GM19025 (cell line): ENCODE measurements around the gene LCK.
"Not testable (repeated sequence)": the region's sequence is repeated elsewhere in the genome, so short reads cannot be mapped to it uniquely, and the experiment has no call there.

Experiments used
- ATAC-seq: cut with Tn5 transposase; IDR thresholded peaks from one replicate; pipeline ENCODE4 v1.9.1; 2021; ENCODE audit warnings: mild to moderate bottlenecking, low read depth, moderate library complexity; ENCODE audit not compliant: unreplicated experiment

The LCK gene

GRCh38 chr1:32239337-32239736 lies 11.7 kb upstream of the LCK start:
- ATAC-seq, result no peak

- no peak for ATAC-seq
These were observed 11.3 kb upstream of the LCK start for GRCh38 chr1:32239790-32240139.

DNA sequence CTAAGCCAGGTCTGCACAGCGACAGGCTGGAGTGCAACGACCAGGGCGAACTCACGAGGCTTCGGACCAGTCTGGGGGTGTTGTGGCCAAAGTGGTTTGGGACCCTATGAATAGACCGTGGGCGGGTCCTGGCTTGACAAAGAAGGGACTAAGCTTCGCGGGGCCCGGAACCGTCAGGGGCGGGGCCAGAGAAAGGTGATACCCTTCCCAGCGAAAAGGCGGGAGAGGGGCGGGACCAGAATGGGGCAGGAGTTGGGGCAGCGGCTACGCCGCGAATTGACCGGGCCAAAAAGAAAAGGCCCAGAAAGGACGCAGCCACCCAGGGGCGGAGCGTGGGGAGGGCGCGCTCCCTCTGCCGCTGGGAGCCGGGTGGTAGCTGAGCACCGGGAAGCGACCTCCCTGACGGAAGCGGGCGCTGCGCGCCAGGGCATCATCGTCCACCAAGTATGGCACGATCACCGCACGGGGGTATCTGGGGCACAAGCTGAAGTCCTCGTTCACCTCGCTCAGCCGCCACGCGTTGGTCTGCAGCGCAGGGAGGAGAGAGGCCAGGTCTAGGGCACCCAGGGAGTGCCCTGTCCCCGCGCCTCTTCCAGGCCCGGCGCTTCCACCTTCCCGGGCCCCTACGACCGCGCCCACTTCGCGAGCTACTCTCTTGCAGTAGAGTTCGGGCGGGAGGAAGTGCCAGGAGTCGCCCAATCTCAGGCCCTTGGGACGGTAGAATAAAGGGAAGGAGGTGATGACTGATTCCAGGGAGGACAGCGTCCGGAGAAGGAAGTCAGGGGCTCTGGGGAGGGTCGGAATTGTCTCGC lies 10.7 kb upstream of the LCK start:
- ATAC-seq, result no peak

GRCh38 chr1:32241001-32241763 lies 9.9 kb upstream of the LCK start:
- ATAC-seq, result no peak

DNA sequence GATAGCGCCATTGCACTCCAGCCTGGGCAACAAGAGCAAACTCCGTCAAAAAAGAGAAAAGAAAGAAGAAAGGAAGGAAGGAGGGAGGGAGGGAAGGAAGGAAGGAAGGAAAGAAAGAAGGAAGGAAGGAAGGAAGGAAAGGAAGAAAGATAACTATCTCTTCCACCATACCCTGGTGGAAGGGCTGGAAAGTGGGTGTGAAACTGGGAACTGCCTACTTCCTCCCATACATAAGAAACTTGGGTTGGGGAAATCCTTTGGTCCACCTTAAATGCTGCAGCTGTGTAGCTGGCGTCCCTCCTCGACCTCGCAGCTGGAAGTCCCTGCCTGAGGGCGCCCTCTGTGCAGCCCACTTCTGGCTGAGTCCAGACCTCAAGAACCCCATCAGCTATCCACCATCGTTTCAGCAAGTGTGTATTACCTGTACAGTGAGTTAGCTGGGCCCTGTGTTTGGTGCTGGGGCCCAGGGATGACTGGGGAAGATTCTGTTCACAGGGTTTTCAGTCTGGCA lies 8.7 kb upstream of the LCK start:
- ATAC-seq, result no peak

GRCh38 chr1:32246888-32247273 lies 4.2 kb upstream of the LCK start, which contains the start of gene FAM167B:
TSS of gene FAM167B (plus strand) at chr1:32247222. CDS start at chr1:32247422, 200 bp downstream.
- no peak for ATAC-seq

DNA sequence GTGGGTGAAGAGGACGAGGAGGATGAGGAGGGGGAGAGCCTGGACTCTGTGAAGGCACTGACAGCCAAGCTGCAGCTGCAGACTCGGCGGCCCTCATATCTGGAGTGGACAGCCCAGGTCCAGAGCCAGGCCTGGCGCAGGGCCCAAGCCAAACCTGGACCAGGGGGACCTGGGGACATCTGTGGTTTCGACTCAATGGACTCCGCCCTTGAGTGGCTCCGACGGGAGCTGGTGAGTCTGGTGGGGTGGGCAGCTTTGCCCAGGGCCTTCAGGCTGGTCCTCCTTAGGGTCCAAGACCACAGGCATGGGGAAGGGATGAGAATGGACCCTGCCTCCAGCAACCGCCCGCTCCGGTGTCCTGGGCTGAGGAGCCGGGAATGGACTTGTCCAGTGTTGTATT lies 3.6 kb upstream of the LCK start:
- ATAC-seq, result no peak

DNA sequence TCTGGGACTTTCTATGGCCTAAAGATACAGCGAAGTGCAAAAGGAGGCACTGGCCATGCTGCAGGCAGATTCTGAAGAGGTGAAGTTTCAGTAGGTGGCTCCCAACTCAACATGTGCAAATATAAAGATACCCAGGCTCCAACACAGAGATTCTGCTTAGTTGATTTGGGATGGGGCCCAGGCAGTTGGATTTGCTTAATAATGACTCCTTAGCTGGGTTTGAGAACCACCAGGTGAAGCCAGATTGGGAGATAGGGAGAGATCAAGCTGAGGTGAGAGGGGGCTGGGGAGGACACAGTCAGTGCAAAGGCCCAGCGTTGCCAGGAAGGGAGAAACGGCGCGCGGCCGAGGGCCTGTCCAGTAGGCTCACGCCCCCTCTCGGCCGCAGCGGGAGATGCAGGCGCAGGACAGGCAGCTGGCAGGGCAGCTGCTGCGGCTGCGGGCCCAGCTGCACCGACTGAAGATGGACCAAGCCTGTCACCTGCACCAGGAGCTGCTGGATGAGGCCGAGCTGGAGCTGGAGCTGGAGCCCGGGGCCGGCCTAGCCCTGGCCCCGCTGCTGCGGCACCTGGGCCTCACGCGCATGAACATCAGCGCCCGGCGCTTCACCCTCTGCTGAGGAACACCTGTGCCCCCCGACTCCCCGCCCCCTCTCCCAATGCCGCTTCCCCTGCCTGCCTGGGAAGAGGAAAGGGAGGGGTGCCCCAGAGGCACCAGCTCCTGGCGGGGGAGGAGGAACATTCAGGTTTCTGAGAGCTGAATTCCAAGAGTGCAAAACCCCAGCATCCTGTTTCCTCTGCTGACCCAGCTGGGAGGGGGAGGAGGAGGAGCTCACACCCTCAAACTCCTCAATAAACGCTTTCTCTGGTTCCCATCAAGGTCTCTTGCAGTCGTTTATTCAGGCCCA lies 2.8 kb upstream of the LCK start:
- ATAC-seq, result peak; percentile 41

- peak; percentile 44 for ATAC-seq
These were observed 1.1 kb upstream of the LCK start for GRCh38 chr1:32249831-32250525.

- ATAC-seq, result no peak
These were observed 4.3 kb downstream of the LCK start for GRCh38 chr1:32255072-32256071.

DNA sequence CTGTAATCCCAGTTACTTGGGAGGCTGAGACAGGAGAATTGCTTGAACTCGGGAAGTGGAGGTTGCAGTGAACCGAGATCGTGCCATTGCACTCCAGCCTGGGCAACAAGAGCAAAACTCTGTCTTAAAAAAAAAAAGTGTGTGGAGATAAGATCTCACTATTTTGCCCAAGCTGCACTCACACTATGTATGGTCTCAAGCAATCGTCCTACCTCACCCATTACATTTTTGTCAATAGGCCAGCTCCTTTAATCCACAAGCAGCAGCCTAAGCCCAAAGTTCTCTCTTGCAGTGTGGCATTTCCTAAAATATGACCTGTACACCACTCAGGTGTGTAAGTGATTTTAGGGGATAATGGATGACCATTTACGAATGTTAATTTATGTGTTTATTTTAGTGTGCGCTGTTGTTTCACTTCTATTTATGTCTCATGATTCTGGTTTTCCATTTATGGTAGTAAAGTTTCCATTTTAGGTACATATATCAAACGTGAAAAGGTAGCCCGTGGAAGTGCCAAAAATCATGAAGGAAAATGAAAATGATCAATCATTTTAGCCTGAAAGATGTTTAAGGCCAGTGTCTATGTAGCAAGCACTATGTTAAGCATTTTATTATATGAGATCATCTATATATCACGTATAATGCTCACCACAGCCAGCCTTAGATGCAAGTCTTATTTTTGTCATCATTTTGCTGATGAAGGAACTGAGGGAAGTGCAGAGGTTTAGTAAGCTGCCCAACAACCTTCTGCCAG lies 5.6 kb downstream of the LCK start:
- no peak for ATAC-seq

DNA sequence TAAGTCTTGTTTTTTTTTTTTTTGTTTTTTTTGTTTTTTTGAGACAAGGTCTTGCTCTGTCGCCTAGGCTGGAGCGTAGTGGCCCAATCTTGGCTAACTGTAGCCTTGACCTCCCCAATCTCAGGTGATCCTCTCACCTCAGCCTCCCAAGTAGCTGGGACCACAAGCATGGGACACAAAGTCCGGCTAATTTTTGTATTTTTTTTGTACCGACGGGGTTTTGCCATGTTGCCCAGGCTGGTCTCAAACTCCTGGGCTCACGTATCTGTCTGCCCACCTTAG lies 6.1 kb downstream of the LCK start:
- ATAC-seq, result no peak

GRCh38 chr1:32263236-32263593 lies 12.2 kb downstream of the LCK start:
- ATAC-seq, result not testable (repeated sequence)

DNA sequence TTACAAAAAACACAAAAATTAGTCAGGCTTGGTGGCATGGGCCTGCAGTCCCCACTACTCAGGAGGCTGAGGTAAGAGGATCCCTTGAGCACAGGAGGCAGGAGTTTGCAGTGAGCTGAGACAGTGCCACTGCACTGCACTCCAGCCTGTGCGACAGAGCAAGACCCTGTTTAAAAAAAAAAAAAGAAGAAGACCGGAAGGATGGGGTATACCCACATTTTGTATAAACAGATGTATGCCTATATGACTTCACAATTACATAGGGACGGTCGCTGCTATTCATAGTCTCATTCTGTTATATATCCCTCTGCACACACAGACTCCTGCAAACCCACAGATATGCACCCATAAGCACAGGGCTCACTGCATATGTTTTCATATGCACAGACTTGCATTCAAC lies 12.7 kb downstream of the LCK start:
- no peak for ATAC-seq

- ATAC-seq, result no peak
These were observed 14.8 kb downstream of the LCK start for GRCh38 chr1:32265846-32266245.

DNA sequence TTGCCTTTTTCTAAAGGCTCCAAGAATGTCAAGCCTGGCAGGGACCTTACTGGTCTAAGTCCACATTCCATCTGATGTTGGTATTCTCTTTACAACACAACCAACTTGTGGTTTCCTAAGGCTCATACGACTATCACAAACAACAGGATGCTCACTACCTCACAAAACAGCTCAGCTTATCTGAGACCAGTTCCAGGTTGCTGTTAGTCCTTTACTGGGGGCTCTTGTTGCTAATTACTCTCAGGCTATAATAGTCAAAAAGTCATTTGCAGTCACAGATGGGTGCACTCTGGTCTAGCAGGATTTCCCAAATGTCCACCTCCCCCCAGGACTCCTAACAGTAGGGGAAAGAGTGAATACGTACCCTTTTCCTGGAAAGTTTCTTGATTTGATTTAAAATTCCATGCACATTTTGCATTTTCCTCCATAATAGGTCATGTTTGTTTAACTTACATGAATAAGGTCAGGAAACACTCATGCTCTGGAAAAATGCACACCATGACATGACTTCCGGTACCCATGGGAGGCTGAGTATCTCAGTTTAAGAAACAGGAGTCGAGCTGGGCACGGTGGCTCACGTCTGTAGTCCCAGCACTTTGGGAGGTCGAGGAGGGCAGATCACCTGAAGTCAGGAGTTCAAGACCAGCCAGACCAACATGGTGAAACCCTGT lies 16.0 kb downstream of the LCK start:
- ATAC-seq, result no peak

- no peak for ATAC-seq
These were observed 18.7 kb downstream of the LCK start for GRCh38 chr1:32269744-32270143.
